K562 (cell line): ENCODE measurements around the gene LYPD6B.

Experiments used
- CEBPB ChIP-seq: fragments of 450-650 bp; IDR thresholded peaks from 2 replicates; pipeline ENCODE4 v1.6.1; 2016; ENCODE audit warnings: missing genetic modification characterization, missing compliant biosample characterization
- CHCHD3 ChIP-seq: fragments of 250-450 bp; sonication (Bioruptor Pico); IDR thresholded peaks from 2 replicates; pipeline ENCODE4 v2.1.2; 2022; ENCODE audit warnings: mild to moderate bottlenecking
- CTCF ChIP-seq, 3 experiments: IDR thresholded peaks in 2 of 3; conservative IDR thresholded peaks in 1 of 3; 2 replicates each; pipeline ENCODE4 v1.5.1; 2011 to 2012; ENCODE audit warnings: low read length in 3 of 3, mild to moderate bottlenecking in 3 of 3, control low read depth in 2 of 3, improper control_type of control experiment in 1 of 3, inconsistent platforms in 1 of 3, low read depth in 1 of 3, mixed read lengths in 1 of 3, moderate library complexity in 1 of 3; ENCODE audit not compliant: insufficient read depth in 2 of 3
- HIVEP1 ChIP-seq: fragments of 250-450 bp; sonication (Bioruptor Pico); IDR thresholded peaks from 2 replicates; pipeline ENCODE4 v1.4.0; 2020; ENCODE audit warnings: mild to moderate bottlenecking
- REST ChIP-seq, 2 experiments: fragments of 450-650 bp; formaldehyde crosslinking in 1 of 2; IDR thresholded peaks; 2 replicates each; pipeline versions ENCODE4 v1.4.0 to v1.6.1; 2014 to 2020; ENCODE audit warnings: mild to moderate bottlenecking in 2 of 2, borderline replicate concordance in 1 of 2, low read depth in 1 of 2
- TAF1 ChIP-seq: IDR thresholded peaks from 2 replicates; pipeline ENCODE4 v1.6.1; 2011; ENCODE audit warnings: mild to moderate bottlenecking, low read length, moderate library complexity; ENCODE audit not compliant: insufficient read depth, control insufficient read depth, severe bottlenecking; ENCODE audit errors: extremely low read depth
- ZNF766 ChIP-seq: fragments of 200-800 bp; sonication (Bioruptor generic); conservative IDR thresholded peaks from 2 replicates; pipeline ENCODE4 v1.6.1; 2016; ENCODE audit warnings: missing genetic modification characterization, missing compliant biosample characterization

- TF ChIP-seq HIVEP1 (no peak), CTCF (IDR thresholded peaks at IDR 0.05 in 2 of 3, conservative IDR thresholded peaks at IDR 0.05 in 1 of 3; ENCODE audit: insufficient read depth in 2 of 3, low read depth in 1 of 3, low read length in 3 of 3) (no peak), REST (IDR thresholded peaks at IDR 0.05; ENCODE audit: borderline replicate concordance) (no peak), REST (CRISPR knock-in tag; IDR thresholded peaks at IDR 0.05; ENCODE audit: low read depth) (no peak), CEBPB (no peak), TAF1 (no peak), CHCHD3 (no peak), ZNF766 (CRISPR knock-in tag) (no peak)
Observed at GRCh38 chr2:149093579-149093978, 55.1 kb downstream of the LYPD6B start.
